ENCODE data around the gene CEL. TPM values are rescaled to one million over a fixed set of nuclear protein-coding genes. Genes with fewer than 3 reads are reported as not detected.

Gene CEL
- total RNA-seq, 1 donor from 2014 or later: 3.4 TPM

GRCh38 chr9:133044125-133044524 lies 17.7 kb upstream of the CEL start:
- no peaks in the 10 kb centered on the region for H3K9me3 Mint-ChIP-seq (ENCODE audit: unreplicated experiment)
- H3K27me3 Mint-ChIP-seq (ENCODE audit: low read depth, unreplicated experiment): no peaks in the 10 kb centered on the region
- TF ChIP-seq EZH2 (IDR thresholded peaks at IDR 0.05; ENCODE audit: insufficient read depth, low read length) (no peak), CTCF (IDR thresholded peaks at IDR 0.05; ENCODE audit: insufficient read depth, low read depth, low read length) (no peak)
- H3K27me3 ChIP-seq (ENCODE audit: insufficient read depth, low read length): no peaks in the 10 kb centered on the region
- FAIRE-seq (no peak), DNase-seq (ENCODE audit: low read depth) (no peak)
- no peak overlapping the region for H3K4me2 ChIP-seq (ENCODE audit: low read length)
- H3K4me1 Mint-ChIP-seq (ENCODE audit: low read depth, unreplicated experiment): peaks cover 6% of the 10 kb centered on the region
- no peak overlapping the region for H3K4me3 Mint-ChIP-seq (ENCODE audit: unreplicated experiment)
- H3K36me3 Mint-ChIP-seq (ENCODE audit: low read depth, unreplicated experiment): peaks cover 13% of the 10 kb centered on the region
- H3K27ac Mint-ChIP-seq (ENCODE audit: unreplicated experiment): no peak overlapping the region
- H3K9ac ChIP-seq (ENCODE audit: low read length): no peak overlapping the region
- no peak overlapping the region for H3K4me3 ChIP-seq (ENCODE audit: insufficient read depth, low read depth, low read length)
- peaks cover 66% of the 10 kb centered on the region for H4K20me1 ChIP-seq (ENCODE audit: insufficient read depth, low read length)
- peaks cover 12% of the 10 kb centered on the region for H3K36me3 ChIP-seq (ENCODE audit: insufficient read depth, low read length)
- no peak overlapping the region for H3K27ac ChIP-seq (ENCODE audit: low read depth, low read length)
- no peak overlapping the region for H2AFZ ChIP-seq (ENCODE audit: low read depth, low read length)
- no peaks in the 10 kb centered on the region for H3K9me3 ChIP-seq (ENCODE audit: insufficient read depth, low read depth, low read length)
- H3K79me2 ChIP-seq (ENCODE audit: insufficient read depth, low read length): peaks cover 28% of the 10 kb centered on the region
- H3K4me1 ChIP-seq (ENCODE audit: insufficient read depth, low read length): no peaks in the 10 kb centered on the region

GRCh38 chr9:133044661-133045060 lies 17.1 kb upstream of the CEL start:
- DNase-seq (ENCODE audit: low read depth) (no peak), FAIRE-seq (no peak)
- no peak overlapping the region for H3K9ac ChIP-seq (ENCODE audit: low read length)
- H2AFZ ChIP-seq (ENCODE audit: low read depth, low read length): no peak overlapping the region
- no peak for TF ChIP-seq EZH2 (IDR thresholded peaks at IDR 0.05; ENCODE audit: insufficient read depth, low read length)
- TF ChIP-seq CTCF (IDR thresholded peaks at IDR 0.05; ENCODE audit: insufficient read depth, low read depth, low read length): no peak
- peaks cover 23% of the 10 kb centered on the region for H3K79me2 ChIP-seq (ENCODE audit: insufficient read depth, low read length)
- Mint-ChIP-seq H3K27ac (ENCODE audit: unreplicated experiment) (no peak overlapping the region), H3K27me3 (ENCODE audit: low read depth, unreplicated experiment) (no peaks in the 10 kb centered on the region), H3K9me3 (ENCODE audit: unreplicated experiment) (no peaks in the 10 kb centered on the region), H3K4me1 (ENCODE audit: low read depth, unreplicated experiment) (peaks cover 6% of the 10 kb centered on the region), H3K36me3 (ENCODE audit: low read depth, unreplicated experiment) (peaks cover 13% of the 10 kb centered on the region), H3K4me3 (ENCODE audit: unreplicated experiment) (no peak overlapping the region)
- H3K4me3 ChIP-seq (ENCODE audit: insufficient read depth, low read depth, low read length): no peak overlapping the region
- peaks cover 15% of the 10 kb centered on the region for H3K36me3 ChIP-seq (ENCODE audit: insufficient read depth, low read length)
- H4K20me1 ChIP-seq (ENCODE audit: insufficient read depth, low read length): peaks cover 66% of the 10 kb centered on the region
- no peaks in the 10 kb centered on the region for H3K27me3 ChIP-seq (ENCODE audit: insufficient read depth, low read length)
- H3K9me3 ChIP-seq (ENCODE audit: insufficient read depth, low read depth, low read length): no peaks in the 10 kb centered on the region
- H3K4me1 ChIP-seq (ENCODE audit: insufficient read depth, low read length): no peaks in the 10 kb centered on the region
- no peak overlapping the region for H3K27ac ChIP-seq (ENCODE audit: low read depth, low read length)
- H3K4me2 ChIP-seq (ENCODE audit: low read length): no peak overlapping the region

GRCh38 chr9:133045132-133045531 lies 16.6 kb upstream of the CEL start:
- Histone ChIP-seq H3K9ac (ENCODE audit: low read length) (no peak overlapping the region), H3K79me2 (ENCODE audit: insufficient read depth, low read length) (peaks cover 18% of the 10 kb centered on the region), H3K9me3 (ENCODE audit: insufficient read depth, low read depth, low read length) (no peaks in the 10 kb centered on the region), H2AFZ (ENCODE audit: low read depth, low read length) (no peak overlapping the region), H3K4me1 (ENCODE audit: insufficient read depth, low read length) (no peaks in the 10 kb centered on the region), H4K20me1 (ENCODE audit: insufficient read depth, low read length) (peaks cover 66% of the 10 kb centered on the region), H3K27ac (ENCODE audit: low read depth, low read length) (no peak overlapping the region), H3K4me2 (ENCODE audit: low read length) (no peak overlapping the region), H3K27me3 (ENCODE audit: insufficient read depth, low read length) (no peaks in the 10 kb centered on the region), H3K36me3 (ENCODE audit: insufficient read depth, low read length) (peaks cover 17% of the 10 kb centered on the region), H3K4me3 (ENCODE audit: insufficient read depth, low read depth, low read length) (no peak overlapping the region)
- Mint-ChIP-seq H3K27ac (ENCODE audit: unreplicated experiment) (peak overlapping the region; percentile 18), H3K4me3 (ENCODE audit: unreplicated experiment) (peak overlapping the region; percentile 64), H3K36me3 (ENCODE audit: low read depth, unreplicated experiment) (peaks cover 15% of the 10 kb centered on the region), H3K9me3 (ENCODE audit: unreplicated experiment) (no peaks in the 10 kb centered on the region), H3K27me3 (ENCODE audit: low read depth, unreplicated experiment) (no peaks in the 10 kb centered on the region), H3K4me1 (ENCODE audit: low read depth, unreplicated experiment) (peaks cover 6% of the 10 kb centered on the region)
- no peak for DNase-seq (ENCODE audit: low read depth)
- TF ChIP-seq CTCF (IDR thresholded peaks at IDR 0.05; ENCODE audit: insufficient read depth, low read depth, low read length) (no peak), EZH2 (IDR thresholded peaks at IDR 0.05; ENCODE audit: insufficient read depth, low read length) (no peak)
- FAIRE-seq: no peak
